NAMALWA (cell line): ENCODE measurements around the gene TBC1D22A.

ENCODE experiments used
- DNase-seq: peaks from one replicate; pipeline ENCODE4 v3.0.0-alpha.2; 2015; ENCODE audit warnings: low spot score

Gene TBC1D22A

GRCh38 chr22:47202819-47203553 lies 440.5 kb downstream of the TBC1D22A start:
- DNase-seq, result no peak

GRCh38 chr22:47203554-47203991 lies 441.1 kb downstream of the TBC1D22A start:
- DNase-seq, result no peak

GRCh38 chr22:47204002-47204979 lies 441.8 kb downstream of the TBC1D22A start:
- no peak for DNase-seq

GRCh38 chr22:47205081-47205491 lies 442.6 kb downstream of the TBC1D22A start:
- no peak for DNase-seq

GRCh38 chr22:47205554-47205953 lies 443.1 kb downstream of the TBC1D22A start:
- no peak for DNase-seq

- no peak for DNase-seq
These were observed 443.7 kb downstream of the TBC1D22A start for GRCh38 chr22:47206164-47206563.

- DNase-seq, result no peak
These were observed 444.3 kb downstream of the TBC1D22A start for GRCh38 chr22:47206666-47207218.

GRCh38 chr22:47207387-47207786 lies 444.9 kb downstream of the TBC1D22A start:
- DNase-seq, result no peak

- no peak for DNase-seq
These were observed 445.6 kb downstream of the TBC1D22A start for GRCh38 chr22:47207846-47208554.

- no peak for DNase-seq
These were observed 446.2 kb downstream of the TBC1D22A start for GRCh38 chr22:47208630-47209029.

GRCh38 chr22:47209040-47209514 lies 446.6 kb downstream of the TBC1D22A start:
- DNase-seq, result no peak

- no peak for DNase-seq
These were observed 447.1 kb downstream of the TBC1D22A start for GRCh38 chr22:47209547-47210023.

- DNase-seq, result no peak
These were observed 447.7 kb downstream of the TBC1D22A start for GRCh38 chr22:47210112-47210657.

GRCh38 chr22:47210686-47211085 lies 448.2 kb downstream of the TBC1D22A start:
- DNase-seq, result no peak

GRCh38 chr22:47213571-47214230 lies 451.3 kb downstream of the TBC1D22A start:
- DNase-seq, result peak; percentile 75

- DNase-seq, result no peak
These were observed 453.4 kb downstream of the TBC1D22A start for GRCh38 chr22:47215851-47216250.

GRCh38 chr22:47218671-47219070 lies 456.2 kb downstream of the TBC1D22A start:
- no peak for DNase-seq

- DNase-seq, result no peak
These were observed 457.3 kb downstream of the TBC1D22A start for GRCh38 chr22:47219789-47220188.

GRCh38 chr22:47220752-47221151 lies 458.3 kb downstream of the TBC1D22A start:
- DNase-seq, result no peak

GRCh38 chr22:47221840-47222615 lies 459.6 kb downstream of the TBC1D22A start:
- DNase-seq, result no peak
